Measurements from ENCODE around the gene ENG. TPM values are rescaled to one million over a fixed set of nuclear protein-coding genes. Genes with fewer than 3 reads are reported as not detected.

The ENG gene
- total RNA-seq, 1 experiment from 2014 or later = 0.18 TPM

- BruUV-seq (replicated peaks) = no TSS peak
- Mint-ChIP-seq H3K4me1 (ENCODE audit: low read depth, unreplicated experiment) (peaks cover 18% of the 10 kb centered on the region), H3K4me3 (ENCODE audit: unreplicated experiment) (no peak overlapping the region), H3K27ac (ENCODE audit: unreplicated experiment) (no peak overlapping the region), H3K9me3 (ENCODE audit: unreplicated experiment) (no peaks in the 10 kb centered on the region), H3K36me3 (ENCODE audit: insufficient read depth, unreplicated experiment) (peaks cover 10% of the 10 kb centered on the region), H3K27me3 (ENCODE audit: insufficient read depth, unreplicated experiment) (no peaks in the 10 kb centered on the region)
- no peak for TF ChIP-seq CTCF (IDR thresholded peaks at IDR 0.05; ENCODE audit: insufficient read depth in 1 of 2, low read depth in 1 of 2, low read length in 1 of 2, severe bottlenecking in 1 of 2, unreplicated experiment in 1 of 2)
- no peaks in the 10 kb centered on the region for H3K36me3 ChIP-seq (ENCODE audit: control insufficient read depth, insufficient read depth, low read length)
- DNase-seq = no peak
- H3K27me3 ChIP-seq (replicated peaks; ENCODE audit: control insufficient read depth, insufficient read depth, low read length) = no peaks in the 10 kb centered on the region
- CTCF ChIA-PET = interaction anchor here (0.6 to 0.9 kb wide), 2 partner anchors 55 to 297 kb away, joined by 5 read pairs; partner anchors contain the start of gene ST6GALNAC4
- POLR2A ChIA-PET = no interaction called here
- intact Hi-C loops (cut with micrococcal nuclease; ENCODE audit: unreplicated experiment) = no loop called here
- H3K9me3 ChIP-seq = no peaks in the 10 kb centered on the region
- H3K4me3 ChIP-seq (ENCODE audit: low read depth, low read length) = no peak overlapping the region
- peaks cover 14% of the 10 kb centered on the region; the same call in 1 of the 2 replicates for H3K4me1 ChIP-seq
These were observed 7.9 kb upstream of the ENG start for GRCh38 chr9:127862075-127863011.

- H3K9me3 Mint-ChIP-seq (ENCODE audit: unreplicated experiment) = no peaks in the 10 kb centered on the region
- TF ChIP-seq CTCF (IDR thresholded peaks at IDR 0.05; ENCODE audit: insufficient read depth in 1 of 2, low read depth in 1 of 2, low read length in 1 of 2, severe bottlenecking in 1 of 2, unreplicated experiment in 1 of 2) = no peak
- H3K4me1 Mint-ChIP-seq (ENCODE audit: low read depth, unreplicated experiment) = peaks cover 15% of the 10 kb centered on the region
- no TSS peak for BruUV-seq (replicated peaks)
- H3K4me3 Mint-ChIP-seq (ENCODE audit: unreplicated experiment) = no peak overlapping the region
- H3K27ac Mint-ChIP-seq (ENCODE audit: unreplicated experiment) = no peak overlapping the region
- H3K4me1 ChIP-seq = peaks cover 14% of the 10 kb centered on the region; the same call in 1 of the 2 replicates
- CTCF ChIA-PET = no interaction called here
- H3K27me3 ChIP-seq (replicated peaks; ENCODE audit: control insufficient read depth, insufficient read depth, low read length) = no peaks in the 10 kb centered on the region
- H3K36me3 Mint-ChIP-seq (ENCODE audit: insufficient read depth, unreplicated experiment) = peaks cover 8% of the 10 kb centered on the region
- no peaks in the 10 kb centered on the region for H3K27me3 Mint-ChIP-seq (ENCODE audit: insufficient read depth, unreplicated experiment)
- intact Hi-C loops (cut with micrococcal nuclease; ENCODE audit: unreplicated experiment) = no loop called here
- DNase-seq = no peak
- POLR2A ChIA-PET = no interaction called here
- H3K4me3 ChIP-seq (ENCODE audit: low read depth, low read length) = no peak overlapping the region
- H3K9me3 ChIP-seq = no peaks in the 10 kb centered on the region
- no peaks in the 10 kb centered on the region for H3K36me3 ChIP-seq (ENCODE audit: control insufficient read depth, insufficient read depth, low read length)
These were observed 6.3 kb upstream of the ENG start for GRCh38 chr9:127860779-127861178.

GRCh38 chr9:127860260-127860659 lies 5.8 kb upstream of the ENG start:
- H3K4me1 Mint-ChIP-seq (ENCODE audit: low read depth, unreplicated experiment) = peaks cover 10% of the 10 kb centered on the region
- Histone ChIP-seq H3K27me3 (replicated peaks; ENCODE audit: control insufficient read depth, insufficient read depth, low read length) (no peaks in the 10 kb centered on the region), H3K36me3 (ENCODE audit: control insufficient read depth, insufficient read depth, low read length) (no peaks in the 10 kb centered on the region), H3K9me3 (no peaks in the 10 kb centered on the region), H3K4me1 (peaks cover 14% of the 10 kb centered on the region; the same call in 1 of the 2 replicates), H3K4me3 (ENCODE audit: low read depth, low read length) (no peak overlapping the region)
- H3K4me3 Mint-ChIP-seq (ENCODE audit: unreplicated experiment) = no peak overlapping the region
- intact Hi-C loops (cut with micrococcal nuclease; ENCODE audit: unreplicated experiment) = no loop called here
- H3K36me3 Mint-ChIP-seq (ENCODE audit: insufficient read depth, unreplicated experiment) = peaks cover 4% of the 10 kb centered on the region
- POLR2A ChIA-PET = no interaction called here
- no peak for DNase-seq
- no peaks in the 10 kb centered on the region for H3K27me3 Mint-ChIP-seq (ENCODE audit: insufficient read depth, unreplicated experiment)
- H3K27ac Mint-ChIP-seq (ENCODE audit: unreplicated experiment) = no peak overlapping the region
- no TSS peak for BruUV-seq (replicated peaks)
- CTCF ChIA-PET = no interaction called here
- no peak for TF ChIP-seq CTCF (IDR thresholded peaks at IDR 0.05; ENCODE audit: insufficient read depth in 1 of 2, low read depth in 1 of 2, low read length in 1 of 2, severe bottlenecking in 1 of 2, unreplicated experiment in 1 of 2)
- no peaks in the 10 kb centered on the region for H3K9me3 Mint-ChIP-seq (ENCODE audit: unreplicated experiment)

Data from Caco-2 (cell line).